A549 (cell line): ENCODE measurements around the gene SHKBP1. TPM values are rescaled to one million over a fixed set of nuclear protein-coding genes. Genes with fewer than 3 reads are reported as not detected.
"Not testable (repeated sequence)": the region's sequence is repeated elsewhere in the genome, so short reads cannot be mapped to it uniquely, and the experiment has no call there.

Experiments
- ATAC-seq, 2 experiments: fragments of 200-7000 bp in 1 of 2; fragments of >200 bp in 1 of 2; cut with Nextera tagmentation in 1 of 2; cut with Tn5 transposase in 1 of 2; 3 replicates each; pipeline versions ENCODE4 v1.8.0 to v1.9.1; 2018 to 2020; ENCODE audit warnings: mild to moderate bottlenecking in 1 of 2, moderate library complexity in 1 of 2
- CTCF ChIA-PET: fragments of 300-600 bp; sonication (Branson Sonifier 250); formaldehyde crosslinking; extraction: SDS; loops from one replicate; lab custom pipeline; 2021; ENCODE audit warnings: antibody characterized with exemption, inconsistent platforms; lab: Yijun Ruan, JAX
- POLR2A ChIA-PET: fragments of 350-600 bp; formaldehyde crosslinking; extraction: SDS; loops from one replicate; lab custom pipeline; 2021; ENCODE audit warnings: antibody characterized with exemption, inconsistent platforms; lab: Yijun Ruan, JAX
- DNase-seq, 2 experiments: peaks; one replicate each; pipeline versions ENCODE4 v3.0.0 to v3.0.0-alpha.2; 2011 to 2016; ENCODE audit warnings: low read depth in 1 of 2, low spot score in 1 of 2
- FAIRE-seq: peaks from 2 replicates; lab custom pipeline; 2011; peaks lifted over from hg19 to GRCh38; lab: Jason Lieb, UNC
- H3K27ac ChIP-seq, 2 experiments: fragments of >200 bp; sonication (Bioruptor Twin); formaldehyde crosslinking; 3 replicates each; pipeline ENCODE4 v1.5.1; 2016 to 2017
- H3K4me1 ChIP-seq: fragments of >200 bp; sonication (Bioruptor Twin); formaldehyde crosslinking; 3 replicates; pipeline ENCODE4 v1.6.1; 2016
- H3K4me2 ChIP-seq: fragments of >200 bp; sonication (Bioruptor Twin); formaldehyde crosslinking; 3 replicates; pipeline ENCODE4 v1.6.1; 2016
- H3K4me3 ChIP-seq: fragments of >200 bp; sonication (Bioruptor Twin); formaldehyde crosslinking; 3 replicates; pipeline ENCODE4 v1.5.1; 2016
- H3K9me3 ChIP-seq: fragments of >200 bp; sonication (Bioruptor Twin); formaldehyde crosslinking; 3 replicates; pipeline ENCODE4 v1.6.1; 2016
- ATOH8 ChIP-seq: fragments of 250-450 bp; sonication (Bioruptor Pico); IDR thresholded peaks from 2 replicates; pipeline ENCODE4 v1.5.0; 2020; ENCODE audit warnings: low read depth, mild to moderate bottlenecking, moderate library complexity
- EHF ChIP-seq: fragments of 250-450 bp; sonication (Bioruptor Pico); IDR thresholded peaks from 2 replicates; pipeline ENCODE4 v1.5.0; 2020; ENCODE audit warnings: mild to moderate bottlenecking
- ELK1 ChIP-seq: fragments of 150-350 bp; IDR thresholded peaks from 2 replicates; pipeline ENCODE4 v1.6.1; 2014; ENCODE audit warnings: low read depth, mild to moderate bottlenecking, low read length
- FOSB ChIP-seq: fragments of 250-450 bp; sonication (Bioruptor Pico); IDR thresholded peaks from 2 replicates; pipeline ENCODE4 v1.5.0; 2020; ENCODE audit warnings: mild to moderate bottlenecking, moderate library complexity
- GATA3 ChIP-seq: IDR thresholded peaks from 2 replicates; pipeline ENCODE4 v1.6.1; 2012; ENCODE audit warnings: borderline replicate concordance
- JUN ChIP-seq, 2 experiments: fragments of >200 bp; sonication (Bioruptor Twin); formaldehyde crosslinking; IDR thresholded peaks; 2 replicates in 1 of 2; 3 replicates in 1 of 2; pipeline ENCODE4 v1.6.1; 2016 to 2017
- KDM5A ChIP-seq: fragments of 200-600 bp; sonication (generic); IDR thresholded peaks from 2 replicates; pipeline ENCODE4 v1.6.1; 2016; ENCODE audit warnings: antibody characterized with exemption, mild to moderate bottlenecking
- MAFK ChIP-seq: fragments of 450-650 bp; IDR thresholded peaks from 2 replicates; pipeline ENCODE4 v1.6.1; 2014; ENCODE audit not compliant: partially characterized antibody
- MAZ ChIP-seq: fragments of 150-350 bp; IDR thresholded peaks from 2 replicates; pipeline ENCODE4 v1.6.1; 2014; ENCODE audit warnings: antibody characterized with exemption, low read depth, low read length, borderline replicate concordance
- NFE2L2 ChIP-seq: fragments of 150-350 bp; conservative IDR thresholded peaks from 2 replicates; pipeline ENCODE4 v1.6.1; 2014; ENCODE audit warnings: low read length
- POLR2A ChIP-seq: IDR thresholded peaks from 2 replicates; pipeline ENCODE4 v1.6.1; 2012; ENCODE audit warnings: mild to moderate bottlenecking, low read length
- RAD21 ChIP-seq, 2 experiments: fragments of >200 bp in 1 of 2; sonication (Bioruptor Twin) in 1 of 2; formaldehyde crosslinking in 1 of 2; IDR thresholded peaks in 1 of 2; conservative IDR thresholded peaks in 1 of 2; 2 replicates in 1 of 2; 3 replicates in 1 of 2; pipeline ENCODE4 v1.6.1; 2012 to 2018; ENCODE audit warnings: inconsistent platforms in 1 of 2
- REST ChIP-seq: fragments of 200-600 bp; sonication (generic); IDR thresholded peaks from 2 replicates; pipeline ENCODE4 v1.6.1; 2016; ENCODE audit warnings: antibody characterized with exemption, mild to moderate bottlenecking, moderate library complexity
- SMC3 ChIP-seq: fragments of >200 bp; sonication (Bioruptor Twin); formaldehyde crosslinking; IDR thresholded peaks from 3 replicates; pipeline ENCODE4 v1.6.1; 2018; ENCODE audit warnings: inconsistent platforms
- SREBF2 ChIP-seq: fragments of 450-650 bp; IDR thresholded peaks from 2 replicates; pipeline ENCODE4 v1.6.1; 2014; ENCODE audit warnings: mild to moderate bottlenecking, moderate library complexity
- TP53 ChIP-seq: fragments of 250-450 bp; sonication (Bioruptor Pico); IDR thresholded peaks from 2 replicates; pipeline ENCODE4 v1.5.0; 2021; ENCODE audit warnings: mild to moderate bottlenecking, moderate library complexity
- WGBS: methylation state at CpG from one replicate; pipeline ENCODE4 v1.1.6; 2017; ENCODE audit errors: missing lambda C conversion rate; 5-methylcytosine and 5-hydroxymethylcytosine counted together
- polyA plus RNA-seq, 4 experiments: library from polyadenylated mRNA; depleted of rRNA in 3 of 4; stranded (reverse); fragments of >200 nt; fragmentation: RNase III in 1 of 4; extraction: RNeasy Plus Mini Kit Qiagen cat#74134 plus additional on column Dnase treatment in 1 of 4; gene quantifications; 2 replicates in 3 of 4; 3 replicates in 1 of 4; pipeline ENCODE4 v1.2.3, GENCODE V29; 2011 to 2017

The SHKBP1 gene
- polyA plus RNA-seq, 2 of the 4 experiments (the other 2 are of a cell fraction): 75.2 to 123 TPM

GRCh38 chr19:40561947-40562346, 14.7 kb upstream of the SHKBP1 start:
- no peak for ATAC-seq
- TF ChIP-seq NFE2L2: no peak
- no peak for TF ChIP-seq ATOH8 (CRISPR knock-in tag)
- no peak for TF ChIP-seq ELK1
- TF ChIP-seq FOSB (CRISPR knock-in tag): no peak
- TF ChIP-seq RAD21 (conservative IDR thresholded peaks at IDR 0.05 in 1 of 2, IDR thresholded peaks at IDR 0.05 in 1 of 2): no peak
- no peak for TF ChIP-seq KDM5A
- no peak for TF ChIP-seq REST
- TF ChIP-seq GATA3: no peak
- TF ChIP-seq SREBF2: no peak
- no peak for TF ChIP-seq EHF
- no peak for TF ChIP-seq MAZ
- no peak for TF ChIP-seq SMC3
- TF ChIP-seq JUN (IDR thresholded peaks at IDR 0.05): no peak
- no peak for TF ChIP-seq TP53
- TF ChIP-seq MAFK: no peak
- H3K4me3 ChIP-seq: no peak overlapping the region
- FAIRE-seq: no peak
- WGBS: 70% methylated on average over 4 of the region's 4 CpGs
- no peak overlapping the region for H3K27ac ChIP-seq
- DNase-seq: no peak
- POLR2A ChIA-PET: interaction anchor here (0.5 to 1.1 kb wide), 2 partner anchors 9 to 271 kb away, joined by 4 read pairs; no protein-coding TSS in a partner anchor
- no peaks in the 10 kb centered on the region for H3K9me3 ChIP-seq
- CTCF ChIA-PET: interaction anchor here (1.2 to 58.9 kb wide), 6 partner anchors 9 to 98 kb away, joined by 3 to 2247 read pairs (median 171); partner anchors contain the start of gene LTBP4
- no peaks in the 10 kb centered on the region for H3K4me1 ChIP-seq
- H3K4me2 ChIP-seq: no peak overlapping the region

GRCh38 chr19:40564535-40564934, 12.1 kb upstream of the SHKBP1 start:
- CTCF ChIA-PET: interaction anchor here (4.2 to 58.9 kb wide), 4 partner anchors 11 to 70 kb away, joined by 21 to 2247 read pairs (median 650); partner anchors contain the start of gene LTBP4
- FAIRE-seq, H3K27ac ChIP-seq, POLR2A ChIA-PET, H3K9me3 ChIP-seq, H3K4me3 ChIP-seq, H3K4me1 ChIP-seq, ATAC-seq, DNase-seq, H3K4me2 ChIP-seq: not testable (repeated sequence)
- WGBS: 96% methylated on average over 1 of the region's 1 CpG

- FAIRE-seq (no peak), DNase-seq (no peak), ATAC-seq (no peak)
- Histone ChIP-seq H3K4me3 (no peak overlapping the region), H3K4me2 (no peak overlapping the region), H3K27ac (no peak overlapping the region), H3K4me1 (peaks cover 12% of the 10 kb centered on the region), H3K9me3 (no peaks in the 10 kb centered on the region)
- 77% methylated on average over 7 of the region's 7 CpGs for WGBS
- ChIA-PET CTCF (interaction anchor here (1.2 to 58.9 kb wide), 5 partner anchors 12 to 145 kb away, joined by 3 to 2247 read pairs (median 328); partner anchors contain the start of gene LTBP4), POLR2A (no interaction called here)
- TF ChIP-seq JUN (IDR thresholded peaks at IDR 0.05): no peak
- 0 out of 2 replicates have a peak, but pooled peaks have one; percentile 17 for TF ChIP-seq POLR2A
Measured at GRCh38 chr19:40565355-40565754, 11.3 kb upstream of the SHKBP1 start.
